GM12875 (cell line): ENCODE data around the gene STEAP1B.

Experiments
- H3K4me3 ChIP-seq: one replicate; pipeline ENCODE4 v1.5.1; 2011; ENCODE audit warnings: low read depth, low read length, control low read depth
- TF ChIP-seq, protein P1 (sequence below): IDR thresholded peaks from 2 replicates; pipeline ENCODE4 v1.5.1; 2011; ENCODE audit warnings: low read depth, mild to moderate bottlenecking, control low read depth, inconsistent platforms, low read length, moderate library complexity, borderline replicate concordance; ENCODE audit not compliant: insufficient read depth

STEAP1B gene

DNA sequence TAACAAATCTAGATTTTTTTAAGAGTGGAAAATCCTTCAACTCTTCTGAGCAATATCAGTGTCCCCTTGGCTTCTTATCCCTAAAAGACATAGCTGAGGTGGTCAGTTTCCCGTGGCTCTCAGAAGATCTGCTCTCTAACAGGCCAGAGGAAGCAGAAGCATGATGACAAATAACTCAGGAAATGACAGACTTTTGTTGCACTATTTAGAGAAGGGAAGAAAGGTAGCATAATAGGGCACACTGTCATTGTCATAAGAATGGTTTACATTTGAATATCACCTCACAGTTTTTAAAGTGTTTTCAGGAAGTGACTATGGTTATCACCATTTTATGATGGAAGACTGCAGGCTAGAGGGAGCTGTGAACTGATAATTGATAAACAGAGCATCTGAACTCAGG is 109.5 kb downstream of the STEAP1B start:
- TF ChIP-seq, protein P1, sequence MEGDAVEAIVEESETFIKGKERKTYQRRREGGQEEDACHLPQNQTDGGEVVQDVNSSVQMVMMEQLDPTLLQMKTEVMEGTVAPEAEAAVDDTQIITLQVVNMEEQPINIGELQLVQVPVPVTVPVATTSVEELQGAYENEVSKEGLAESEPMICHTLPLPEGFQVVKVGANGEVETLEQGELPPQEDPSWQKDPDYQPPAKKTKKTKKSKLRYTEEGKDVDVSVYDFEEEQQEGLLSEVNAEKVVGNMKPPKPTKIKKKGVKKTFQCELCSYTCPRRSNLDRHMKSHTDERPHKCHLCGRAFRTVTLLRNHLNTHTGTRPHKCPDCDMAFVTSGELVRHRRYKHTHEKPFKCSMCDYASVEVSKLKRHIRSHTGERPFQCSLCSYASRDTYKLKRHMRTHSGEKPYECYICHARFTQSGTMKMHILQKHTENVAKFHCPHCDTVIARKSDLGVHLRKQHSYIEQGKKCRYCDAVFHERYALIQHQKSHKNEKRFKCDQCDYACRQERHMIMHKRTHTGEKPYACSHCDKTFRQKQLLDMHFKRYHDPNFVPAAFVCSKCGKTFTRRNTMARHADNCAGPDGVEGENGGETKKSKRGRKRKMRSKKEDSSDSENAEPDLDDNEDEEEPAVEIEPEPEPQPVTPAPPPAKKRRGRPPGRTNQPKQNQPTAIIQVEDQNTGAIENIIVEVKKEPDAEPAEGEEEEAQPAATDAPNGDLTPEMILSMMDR, result no peak
- no peak overlapping the region for H3K4me3 ChIP-seq

DNA sequence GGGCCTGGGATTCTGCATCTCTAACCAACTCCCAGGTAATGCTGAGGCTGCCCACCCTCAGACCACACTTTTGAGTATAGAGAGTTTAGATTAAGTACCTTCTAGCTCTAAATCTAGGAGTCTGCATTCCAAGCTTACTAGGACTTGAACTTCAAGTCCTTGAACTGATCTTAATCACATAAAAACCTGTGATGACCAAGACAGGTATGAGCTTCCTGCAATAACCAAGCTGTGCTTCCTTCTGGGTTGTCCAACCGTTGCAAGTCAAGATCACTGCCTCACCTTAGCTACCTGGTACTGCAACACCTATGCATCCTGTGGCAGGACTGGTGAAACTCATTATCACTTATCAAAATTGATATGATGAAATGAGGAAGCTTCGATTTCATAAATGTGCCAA is 110.1 kb downstream of the STEAP1B start:
- TF ChIP-seq, protein P1, result no peak
- no peak overlapping the region for H3K4me3 ChIP-seq

DNA sequence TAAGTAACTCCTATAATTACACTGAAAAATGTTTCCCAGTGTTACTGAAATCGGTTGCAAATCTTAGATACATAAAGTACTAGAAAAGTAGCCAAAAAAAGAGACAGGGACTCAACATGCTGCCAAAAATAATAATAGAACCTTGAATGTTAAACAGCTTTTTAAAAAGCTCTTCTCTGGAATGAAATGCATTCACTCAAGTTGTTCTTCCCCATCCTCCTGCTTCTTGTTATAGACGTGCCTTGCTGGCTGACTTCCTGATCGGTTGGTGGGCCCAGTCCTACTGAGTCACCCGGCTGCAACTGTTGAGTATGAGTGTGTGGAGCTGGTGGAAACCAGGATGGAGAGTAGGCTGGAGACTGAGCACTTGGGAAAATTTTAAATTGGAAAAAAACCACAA is 112.4 kb downstream of the STEAP1B start:
- TF ChIP-seq, protein P1, result no peak
- no peak overlapping the region for H3K4me3 ChIP-seq

DNA sequence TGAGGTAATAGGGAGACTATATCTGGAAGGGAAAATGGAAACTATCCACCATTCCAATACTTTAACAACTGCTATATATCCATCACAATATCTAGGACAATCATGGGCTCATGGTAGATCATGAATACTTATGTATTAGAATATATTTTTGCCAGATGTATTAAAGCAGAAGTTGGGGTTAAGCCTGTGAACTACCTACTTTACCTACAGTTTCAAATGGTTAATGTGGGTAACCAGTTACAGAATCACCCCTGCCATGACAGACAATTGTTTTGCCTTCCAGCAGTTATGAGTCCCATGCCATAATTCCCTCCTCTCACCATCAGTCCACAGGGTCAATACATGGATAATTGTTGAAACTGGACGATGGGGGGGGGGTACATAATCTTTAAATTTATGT is 113.1 kb downstream of the STEAP1B start:
- TF ChIP-seq, protein P1, result no peak
- H3K4me3 ChIP-seq, result no peak overlapping the region

DNA sequence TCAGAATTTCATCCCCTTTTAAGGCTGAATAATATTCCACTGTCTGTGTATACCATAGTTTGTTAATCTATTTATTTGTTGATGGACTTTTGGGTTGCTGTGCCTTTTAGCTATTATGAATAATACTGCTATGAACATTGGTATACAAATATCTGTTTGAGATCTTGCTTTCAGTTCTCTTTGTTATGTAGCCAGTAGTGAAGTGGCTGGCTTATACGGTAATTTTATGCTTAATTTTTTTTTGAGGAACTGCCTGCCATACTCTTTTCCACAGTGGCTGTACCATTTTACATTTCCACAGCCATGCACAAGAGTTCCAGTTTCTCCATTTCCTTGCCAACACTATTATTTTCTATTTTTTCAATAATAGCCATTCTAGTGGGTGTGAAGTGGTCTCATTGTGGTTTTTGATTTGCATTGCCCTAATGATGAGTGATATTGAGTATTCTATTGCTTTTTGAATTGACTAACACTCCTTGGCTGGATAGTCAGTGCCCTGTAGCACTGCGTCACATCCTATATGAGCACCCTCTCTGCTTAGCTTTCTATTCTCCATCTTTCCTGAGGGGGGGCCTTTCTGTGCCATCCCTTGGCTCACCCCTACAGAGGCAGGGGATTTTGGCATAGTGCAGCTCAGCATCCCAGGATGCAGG is 113.7 kb downstream of the STEAP1B start:
- no peak overlapping the region for H3K4me3 ChIP-seq
- TF ChIP-seq, protein P1, result no peak

DNA sequence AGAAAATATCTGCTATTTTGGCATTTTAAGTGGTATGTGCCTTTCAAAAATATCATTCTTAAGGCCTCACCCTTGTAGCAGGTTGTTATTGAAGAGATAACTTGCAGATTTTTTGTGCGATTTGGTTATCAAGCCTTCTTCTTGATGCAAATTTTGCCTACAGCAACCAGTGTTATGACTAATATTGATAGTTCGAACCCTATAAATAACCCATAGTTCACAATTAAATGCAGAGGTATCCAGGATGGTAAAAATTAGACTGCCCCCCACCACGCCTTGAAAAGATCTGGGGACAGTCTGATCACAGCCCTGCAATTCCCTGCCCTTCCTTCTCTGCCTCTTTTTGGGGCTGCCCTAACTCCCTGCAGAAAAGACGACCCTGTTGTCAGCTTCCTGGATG is 114.7 kb downstream of the STEAP1B start:
- TF ChIP-seq, protein P1, result no peak
- no peak overlapping the region for H3K4me3 ChIP-seq

DNA sequence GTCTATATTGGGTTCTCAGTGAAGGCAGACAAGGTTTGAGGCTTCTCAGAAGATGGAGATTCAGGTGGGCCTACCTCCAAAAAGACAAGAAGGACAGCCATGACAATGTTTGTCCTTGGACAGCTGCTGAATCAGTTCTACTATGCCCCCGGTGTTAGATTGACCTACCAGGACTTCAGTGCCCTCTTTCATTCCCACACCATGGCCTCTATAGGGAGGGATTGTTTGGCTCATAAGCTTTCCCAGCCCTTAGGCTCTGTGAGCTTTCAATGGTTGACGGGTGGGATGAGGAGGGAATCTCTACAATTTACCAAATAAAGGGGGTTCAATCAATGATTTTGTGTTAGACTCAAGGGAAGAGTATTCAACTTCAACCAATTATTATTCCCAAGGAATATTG is 119.7 kb downstream of the STEAP1B start:
- TF ChIP-seq, protein P1, result no peak

More for the DNA sequence above, 119.7 kb downstream of the STEAP1B start:
- no peak overlapping the region for H3K4me3 ChIP-seq
